VCaP (cell line): ENCODE results near the gene DOLPP1.

ENCODE experiments used
- H3K27ac ChIP-seq: fragments of 450-650 bp; 2 replicates; pipeline ENCODE4 v1.5.1; 2017
- TF ChIP-seq, protein P1 (sequence below): fragments of 450-650 bp; conservative IDR thresholded peaks from 2 replicates; pipeline ENCODE4 v1.5.1; 2017; ENCODE audit warnings: mild to moderate bottlenecking, moderate library complexity

Gene DOLPP1

DNA sequence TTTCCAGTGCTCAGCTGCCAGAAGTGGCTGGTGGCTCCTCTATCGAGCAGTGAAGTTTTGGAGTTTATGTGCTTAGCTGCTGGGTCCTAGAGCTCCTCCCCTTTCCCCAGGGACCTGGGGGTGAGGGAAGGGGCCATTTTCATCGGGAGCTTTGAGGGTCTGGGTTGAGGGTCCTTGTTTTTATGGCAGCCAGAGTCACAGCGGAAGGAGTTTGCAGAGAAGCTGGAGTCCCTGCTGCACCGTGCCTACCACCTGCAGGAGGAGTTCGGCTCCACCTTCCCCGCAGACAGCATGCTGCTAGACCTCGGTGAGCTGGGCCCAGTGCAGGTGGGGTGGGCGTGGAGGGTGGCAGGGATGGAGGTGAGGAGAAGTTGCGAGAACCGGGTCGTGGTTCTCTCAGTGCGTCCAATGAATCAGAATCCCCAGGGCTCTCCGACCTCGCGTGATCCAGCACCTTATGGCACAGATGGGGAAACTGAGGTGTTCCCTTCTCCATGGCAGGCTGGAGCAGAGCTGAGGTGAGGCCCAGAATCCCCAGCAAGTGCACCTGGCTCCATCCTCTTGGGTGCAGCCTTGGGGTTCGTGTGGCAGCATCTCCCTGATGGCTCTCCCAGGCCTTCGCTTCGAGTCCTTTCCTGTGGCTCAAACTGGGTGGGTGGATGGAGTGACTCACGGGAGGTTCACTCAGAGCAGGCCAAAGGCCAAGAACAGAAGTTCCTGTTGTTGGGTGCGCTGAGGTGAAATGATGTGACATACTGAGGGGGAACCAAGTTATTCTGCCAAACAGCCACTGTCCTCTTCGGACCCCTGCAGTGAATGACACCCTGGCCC is 21.7 kb upstream of the DOLPP1 start:
- no peak overlapping the region for H3K27ac ChIP-seq
- TF ChIP-seq, protein P1, sequence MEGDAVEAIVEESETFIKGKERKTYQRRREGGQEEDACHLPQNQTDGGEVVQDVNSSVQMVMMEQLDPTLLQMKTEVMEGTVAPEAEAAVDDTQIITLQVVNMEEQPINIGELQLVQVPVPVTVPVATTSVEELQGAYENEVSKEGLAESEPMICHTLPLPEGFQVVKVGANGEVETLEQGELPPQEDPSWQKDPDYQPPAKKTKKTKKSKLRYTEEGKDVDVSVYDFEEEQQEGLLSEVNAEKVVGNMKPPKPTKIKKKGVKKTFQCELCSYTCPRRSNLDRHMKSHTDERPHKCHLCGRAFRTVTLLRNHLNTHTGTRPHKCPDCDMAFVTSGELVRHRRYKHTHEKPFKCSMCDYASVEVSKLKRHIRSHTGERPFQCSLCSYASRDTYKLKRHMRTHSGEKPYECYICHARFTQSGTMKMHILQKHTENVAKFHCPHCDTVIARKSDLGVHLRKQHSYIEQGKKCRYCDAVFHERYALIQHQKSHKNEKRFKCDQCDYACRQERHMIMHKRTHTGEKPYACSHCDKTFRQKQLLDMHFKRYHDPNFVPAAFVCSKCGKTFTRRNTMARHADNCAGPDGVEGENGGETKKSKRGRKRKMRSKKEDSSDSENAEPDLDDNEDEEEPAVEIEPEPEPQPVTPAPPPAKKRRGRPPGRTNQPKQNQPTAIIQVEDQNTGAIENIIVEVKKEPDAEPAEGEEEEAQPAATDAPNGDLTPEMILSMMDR = no peak

DNA sequence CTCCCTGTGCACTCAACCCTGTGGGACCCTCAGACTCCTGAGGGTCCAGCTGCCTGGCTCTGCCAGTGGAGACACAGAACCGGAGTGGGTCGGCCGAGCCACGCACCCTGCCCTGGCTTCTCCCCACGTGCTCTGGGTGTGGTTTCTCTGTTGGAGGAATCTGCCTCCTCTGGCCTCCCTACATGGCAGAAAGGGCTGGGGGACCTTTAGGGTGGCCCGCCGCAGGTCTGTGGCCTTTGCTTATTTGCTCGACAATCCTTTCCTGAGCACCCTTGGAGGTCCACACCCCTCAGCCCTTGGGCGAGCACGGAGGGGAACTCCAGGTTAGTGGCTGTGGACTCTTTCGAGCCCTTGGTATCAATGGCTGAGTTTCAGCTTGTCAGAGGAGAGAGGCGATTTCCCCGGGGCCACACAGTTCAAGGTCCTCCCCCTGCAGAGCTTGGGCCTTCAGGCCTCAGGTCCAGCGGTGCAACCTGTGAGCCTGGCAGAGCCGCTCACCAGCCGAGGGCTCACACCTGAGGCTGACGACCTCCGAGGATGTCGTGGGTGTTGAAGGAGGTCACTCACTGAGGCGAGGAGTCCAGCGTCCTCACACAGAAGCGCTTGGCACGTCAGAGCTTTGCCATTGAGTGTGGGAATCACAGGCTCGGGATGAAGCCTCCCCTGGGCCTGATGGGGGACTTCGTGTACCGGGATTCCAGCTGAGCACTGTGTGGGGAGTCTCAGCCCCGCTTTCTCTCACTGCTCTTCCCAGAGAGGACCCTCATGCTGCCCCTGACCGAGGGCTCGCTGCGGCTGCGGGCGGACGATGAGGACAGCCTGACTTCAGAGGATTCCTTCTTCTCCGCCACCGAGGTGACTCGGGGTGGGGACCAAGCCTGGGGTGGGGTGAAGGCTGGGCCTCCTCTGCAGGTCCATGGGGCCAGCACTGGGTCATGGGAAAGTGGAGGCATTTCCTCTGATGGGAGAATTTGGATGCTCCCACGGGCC is 20.8 kb upstream of the DOLPP1 start:
- no peak overlapping the region for H3K27ac ChIP-seq
- TF ChIP-seq, protein P1 = no peak

DNA sequence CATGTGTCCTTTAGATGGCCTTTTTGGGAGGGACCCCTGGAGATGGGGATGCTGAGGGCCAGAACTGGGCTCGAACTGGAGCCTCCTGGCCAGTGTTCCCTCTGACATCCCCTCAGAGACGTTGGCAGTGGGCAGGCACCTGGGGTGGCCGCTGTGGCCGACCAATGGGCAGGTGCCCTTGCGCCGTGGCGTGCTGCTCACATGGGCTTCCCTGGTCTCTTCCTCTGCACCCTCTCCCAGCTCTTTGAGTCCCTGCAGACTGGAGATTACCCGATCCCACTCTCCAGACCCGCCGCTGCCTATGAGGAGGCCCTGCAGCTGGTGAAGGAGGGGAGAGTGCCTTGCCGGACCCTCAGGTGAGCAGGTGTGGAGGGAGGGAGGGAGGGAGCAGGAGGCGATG is 19.9 kb upstream of the DOLPP1 start:
- no peak overlapping the region for H3K27ac ChIP-seq

GRCh38 chr9:129063061-129063460 is 17.9 kb upstream of the DOLPP1 start:
- no peak overlapping the region for H3K27ac ChIP-seq
- TF ChIP-seq, protein P1 = no peak

More for the DNA sequence above, 19.9 kb upstream of the DOLPP1 start:
- TF ChIP-seq, protein P1 = no peak

GRCh38 chr9:129064499-129064908 is 16.4 kb upstream of the DOLPP1 start:
- no peak overlapping the region for H3K27ac ChIP-seq
- TF ChIP-seq, protein P1 = no peak

DNA sequence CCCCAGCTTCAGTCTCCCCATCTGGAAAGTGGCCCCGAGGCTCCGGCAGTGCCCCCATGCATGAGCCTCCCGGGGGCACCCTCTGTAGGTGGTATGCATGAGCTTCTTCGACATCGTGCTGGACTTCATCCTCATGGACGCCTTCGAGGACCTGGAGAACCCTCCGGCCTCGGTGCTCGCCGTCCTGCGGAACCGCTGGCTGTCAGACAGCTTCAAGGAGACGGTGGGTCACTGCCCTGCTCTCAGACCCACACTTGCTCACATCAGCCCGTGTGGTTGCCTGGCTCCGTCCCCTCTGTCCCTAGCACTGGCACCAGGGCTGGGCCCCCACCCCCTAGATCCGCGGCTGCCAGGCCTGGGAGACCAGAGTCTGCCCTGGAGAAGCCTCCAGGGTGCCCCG is 12.8 kb upstream of the DOLPP1 start:
- no peak overlapping the region for H3K27ac ChIP-seq
- TF ChIP-seq, protein P1 = no peak
